ENCODE data around the gene NUDCD2.
"Not testable (repeated sequence)": the region's sequence is repeated elsewhere in the genome, so short reads cannot be mapped to it uniquely, and the experiment has no call there.

NUDCD2 gene

DNA sequence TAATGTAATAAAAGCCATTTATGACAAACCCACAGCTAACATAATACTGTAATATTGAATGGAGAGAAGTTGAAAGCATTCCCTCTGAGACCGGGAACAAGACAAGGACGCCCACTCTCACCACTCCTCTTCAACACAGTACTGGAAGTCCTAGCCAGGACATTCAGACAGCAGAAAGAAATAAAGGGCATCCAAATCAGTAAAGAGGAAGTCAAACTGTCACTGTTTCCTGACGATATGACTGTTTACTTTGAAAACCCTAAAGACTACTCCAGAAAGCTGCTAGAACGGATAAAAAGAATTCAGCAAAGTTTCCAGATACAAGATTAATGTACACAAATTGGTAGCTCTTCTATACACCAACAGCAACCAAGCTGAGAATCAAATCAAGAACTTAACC lies 33.8 kb downstream of the NUDCD2 start:
- not testable (repeated sequence) for DNase-seq (ENCODE audit: low read depth in 3 of 3)

- no peak for DNase-seq (ENCODE audit: low read depth in 3 of 3)
Observed at GRCh38 chr5:163424836-163425235, 35.1 kb downstream of the NUDCD2 start.

DNA sequence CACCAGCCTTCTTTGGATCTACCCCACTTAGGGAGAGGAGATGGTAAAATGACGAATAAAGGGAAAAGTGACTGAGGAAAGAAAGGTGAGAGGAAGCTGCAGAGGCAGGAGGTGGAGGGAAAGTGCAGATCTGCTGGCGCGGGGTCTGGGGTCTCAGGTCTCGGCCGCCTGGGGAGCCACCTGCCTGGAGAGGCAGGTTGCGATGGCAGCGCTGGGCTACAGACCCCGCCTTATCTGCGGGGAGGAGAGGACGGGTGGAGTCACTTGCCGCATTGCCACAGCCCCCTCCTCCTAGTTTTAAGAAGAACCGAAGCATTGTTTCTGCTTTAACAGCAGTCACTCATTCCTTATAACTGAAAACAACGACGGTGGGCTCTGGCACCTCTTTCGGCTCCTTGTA lies 44.2 kb downstream of the NUDCD2 start:
- DNase-seq (ENCODE audit: low read depth in 3 of 3) = not testable (repeated sequence)

- no peak for DNase-seq (ENCODE audit: low read depth in 3 of 3)
Observed at GRCh38 chr5:163410505-163410904, 49.4 kb downstream of the NUDCD2 start.

DNA sequence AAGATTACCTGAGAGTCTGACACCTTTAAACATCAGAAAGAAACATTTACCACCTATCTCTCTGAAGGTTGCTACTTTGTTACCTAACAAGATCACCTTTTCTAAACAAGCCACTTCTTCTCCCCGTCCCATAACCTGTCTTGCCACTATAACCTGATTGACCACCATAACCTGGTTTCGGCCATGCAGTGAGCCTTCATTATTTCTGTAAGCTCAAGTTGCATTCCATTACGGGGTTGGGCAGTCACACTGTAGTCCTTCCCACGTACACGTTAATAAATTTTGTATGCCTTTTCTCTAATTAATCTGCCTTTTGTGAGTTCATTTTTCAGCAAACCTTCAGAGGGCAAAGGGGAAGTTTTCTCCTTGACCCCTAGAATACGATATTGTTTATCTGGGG lies 50.5 kb downstream of the NUDCD2 start:
- DNase-seq (ENCODE audit: low read depth in 3 of 3) = no peak

DNA sequence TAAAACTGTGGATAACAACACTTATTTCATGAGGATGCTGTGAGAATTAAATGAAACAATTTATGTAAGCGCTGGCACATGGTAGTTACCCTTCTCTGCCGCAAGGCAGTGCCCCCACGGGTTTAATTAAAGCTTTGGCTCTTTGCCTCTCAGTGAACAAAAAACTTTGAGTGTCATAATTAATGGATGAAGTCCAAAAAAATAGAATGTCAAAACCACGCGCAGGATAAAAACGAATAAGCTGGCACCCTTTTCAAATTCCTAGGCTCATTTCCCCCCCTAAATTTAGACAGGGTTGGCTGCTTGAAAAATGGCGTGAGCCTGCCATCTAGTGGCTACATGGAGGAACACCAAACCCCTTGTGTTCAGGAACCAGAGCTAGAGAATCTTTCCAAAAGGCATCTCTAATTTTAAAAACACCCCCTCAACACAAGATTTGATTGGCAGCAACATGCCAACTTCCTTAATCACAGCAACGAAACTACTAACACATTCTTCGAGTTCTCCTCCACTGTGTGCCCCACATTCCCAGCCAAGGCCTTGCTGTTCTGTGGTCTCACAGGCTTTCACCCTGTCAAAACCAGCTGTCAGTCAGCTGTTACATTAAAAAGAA lies 51.5 kb downstream of the NUDCD2 start:
- peak; percentile 11 to 39 (median 23) for DNase-seq (ENCODE audit: low read depth in 3 of 3)

DNA sequence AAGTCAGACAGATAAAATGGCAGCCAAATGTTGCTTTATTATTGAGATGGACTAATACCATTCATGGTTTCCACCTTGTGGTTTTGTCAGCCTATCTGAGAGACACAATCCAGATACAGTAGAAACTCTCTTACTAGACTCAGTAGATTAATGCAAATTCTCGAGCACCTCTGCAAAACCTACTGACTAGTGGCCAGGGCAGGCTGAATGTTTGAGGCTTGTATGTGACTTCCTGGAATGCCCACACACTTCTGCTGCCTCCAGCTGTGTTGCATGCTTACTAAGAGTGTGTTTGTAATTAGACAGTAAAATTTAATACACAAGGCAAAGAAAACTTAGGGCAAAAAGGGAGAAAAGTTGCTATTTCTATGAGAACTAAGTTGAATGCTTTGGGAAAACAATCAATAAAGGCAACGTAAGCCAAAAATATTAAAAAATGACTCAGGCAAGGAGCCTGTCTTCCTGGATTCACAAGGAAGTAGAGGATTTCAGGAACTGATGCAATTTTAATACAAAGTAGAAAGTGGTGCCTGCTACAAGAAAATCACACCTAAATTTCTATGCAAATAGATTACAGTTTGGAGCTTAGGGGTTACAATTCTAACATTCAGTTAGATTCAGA lies 52.8 kb downstream of the NUDCD2 start:
- no peak for DNase-seq (ENCODE audit: low read depth in 3 of 3)

- no peak for DNase-seq (ENCODE audit: low read depth in 3 of 3)
Observed at GRCh38 chr5:163404364-163405173, 55.3 kb downstream of the NUDCD2 start.

GRCh38 chr5:163402007-163402406 lies 57.9 kb downstream of the NUDCD2 start:
- DNase-seq (ENCODE audit: low read depth in 3 of 3) = no peak

DNA sequence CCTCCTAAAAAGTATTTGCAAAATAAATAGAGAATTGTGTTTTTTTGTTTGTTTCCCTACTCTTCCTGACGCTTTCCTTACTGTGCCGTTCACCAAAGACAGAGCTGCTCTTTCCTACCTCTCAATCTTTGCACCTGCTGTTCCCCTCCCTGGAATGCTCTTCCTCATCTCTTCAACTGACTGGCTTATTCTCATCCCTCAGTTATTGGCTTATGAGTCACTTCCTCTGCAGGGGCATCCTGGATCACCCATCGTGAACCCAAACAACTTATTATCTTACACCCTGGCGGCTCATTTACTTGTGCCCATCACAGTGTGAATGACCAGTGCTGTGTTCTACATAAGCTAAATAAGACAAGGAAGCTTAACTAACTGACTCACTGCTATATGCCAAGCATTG lies 58.6 kb downstream of the NUDCD2 start:
- DNase-seq (ENCODE audit: low read depth in 3 of 3) = no peak

DNA sequence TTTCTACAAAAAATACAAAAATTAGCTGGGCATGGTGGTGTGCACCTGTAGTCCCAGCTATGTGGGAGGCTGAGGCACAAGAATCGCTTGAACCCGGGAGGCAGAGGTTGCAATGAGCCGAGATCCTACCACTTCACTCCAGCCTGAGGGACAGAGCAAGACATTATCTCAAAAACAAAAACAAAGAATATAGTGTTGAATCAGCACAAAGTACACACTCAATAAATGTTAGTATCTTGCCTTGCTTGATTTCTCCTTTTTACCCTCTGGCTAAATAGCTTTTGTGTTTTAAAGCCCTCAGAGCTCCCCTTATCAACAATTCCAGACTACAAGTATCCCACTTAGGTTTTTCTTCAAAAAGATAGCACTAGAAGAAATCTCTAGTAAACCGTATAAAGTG lies 60.0 kb downstream of the NUDCD2 start:
- no peak for DNase-seq (ENCODE audit: low read depth in 3 of 3)

GRCh38 chr5:163397354-163397753 lies 62.5 kb downstream of the NUDCD2 start:
- no peak for DNase-seq (ENCODE audit: low read depth in 3 of 3)

DNA sequence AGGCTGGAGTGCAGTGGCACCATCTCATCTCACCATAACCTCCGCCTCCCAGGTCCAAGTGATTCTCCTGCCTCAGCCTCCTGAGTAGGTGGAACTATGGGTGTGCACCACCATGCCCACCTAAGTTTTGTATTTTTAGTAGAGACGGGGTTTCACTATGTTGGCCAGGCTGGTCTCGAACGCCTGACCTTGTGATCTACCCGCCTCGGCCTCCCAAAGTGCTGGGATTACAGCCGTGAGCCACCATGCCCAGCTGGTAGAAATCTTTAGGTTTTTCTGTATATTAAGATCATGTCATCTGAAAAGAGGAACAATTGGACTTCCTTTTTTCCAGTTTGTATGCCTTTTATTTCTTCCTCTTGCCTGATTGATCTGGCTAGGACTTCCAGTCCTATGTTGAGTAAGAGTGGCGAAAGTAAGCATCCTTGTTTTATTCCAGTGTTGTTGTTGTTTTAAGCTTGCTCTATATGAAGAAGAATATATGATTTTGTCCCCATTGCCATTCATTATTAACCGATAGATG lies 63.0 kb downstream of the NUDCD2 start:
- not testable (repeated sequence) for DNase-seq (ENCODE audit: low read depth in 3 of 3)
